RWPE1 (cell line): ENCODE results near the gene ETV7.
A peak's percentile ranks its signal among the peaks of the same experiment; 100 is the strongest.
"Not testable (repeated sequence)": the region's sequence is repeated elsewhere in the genome, so short reads cannot be mapped to it uniquely, and the experiment has no call there.

ENCODE experiments used
- CTCF ChIA-PET: fragments of 350-600 bp; sonication (Branson Sonifier 250); formaldehyde crosslinking; extraction: SDS; loops from one replicate; lab custom pipeline; 2021; lab: Yijun Ruan, JAX
- POLR2A ChIA-PET: fragments of 400-600 bp; formaldehyde crosslinking; extraction: SDS; loops from one replicate; lab custom pipeline; 2020; ENCODE audit warnings: antibody characterized with exemption; ENCODE audit not compliant: low non-redundant PET; lab: Yijun Ruan, JAX
- DNase-seq: peaks from one replicate; pipeline ENCODE4 v3.0.0; 2012; ENCODE audit warnings: low spot score
- H3K27ac ChIP-seq: fragments of 450-650 bp; 2 replicates; pipeline ENCODE4 v1.5.1; 2017
- TF ChIP-seq, protein P1 (sequence below): fragments of 450-650 bp; conservative IDR thresholded peaks from 2 replicates; pipeline ENCODE4 v1.5.1; 2017; ENCODE audit warnings: low read depth, mild to moderate bottlenecking

Gene ETV7

GRCh38 chr6:36346486-36347273 lies 40.8 kb downstream of the ETV7 start:
- DNase-seq, result no peak
- no peak overlapping the region for H3K27ac ChIP-seq
- ChIA-PET CTCF (interaction anchor here (0.7 kb wide), 1 partner anchor 53 kb away, joined by 5 read pairs; no protein-coding TSS in a partner anchor), POLR2A (no interaction called here)
- TF ChIP-seq, protein P1, sequence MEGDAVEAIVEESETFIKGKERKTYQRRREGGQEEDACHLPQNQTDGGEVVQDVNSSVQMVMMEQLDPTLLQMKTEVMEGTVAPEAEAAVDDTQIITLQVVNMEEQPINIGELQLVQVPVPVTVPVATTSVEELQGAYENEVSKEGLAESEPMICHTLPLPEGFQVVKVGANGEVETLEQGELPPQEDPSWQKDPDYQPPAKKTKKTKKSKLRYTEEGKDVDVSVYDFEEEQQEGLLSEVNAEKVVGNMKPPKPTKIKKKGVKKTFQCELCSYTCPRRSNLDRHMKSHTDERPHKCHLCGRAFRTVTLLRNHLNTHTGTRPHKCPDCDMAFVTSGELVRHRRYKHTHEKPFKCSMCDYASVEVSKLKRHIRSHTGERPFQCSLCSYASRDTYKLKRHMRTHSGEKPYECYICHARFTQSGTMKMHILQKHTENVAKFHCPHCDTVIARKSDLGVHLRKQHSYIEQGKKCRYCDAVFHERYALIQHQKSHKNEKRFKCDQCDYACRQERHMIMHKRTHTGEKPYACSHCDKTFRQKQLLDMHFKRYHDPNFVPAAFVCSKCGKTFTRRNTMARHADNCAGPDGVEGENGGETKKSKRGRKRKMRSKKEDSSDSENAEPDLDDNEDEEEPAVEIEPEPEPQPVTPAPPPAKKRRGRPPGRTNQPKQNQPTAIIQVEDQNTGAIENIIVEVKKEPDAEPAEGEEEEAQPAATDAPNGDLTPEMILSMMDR, result no peak

- ChIA-PET POLR2A (no interaction called here), CTCF (interaction anchor here (0.7 kb wide), 1 partner anchor 52 kb away, joined by 5 read pairs; no protein-coding TSS in a partner anchor)
- no peak for DNase-seq
- H3K27ac ChIP-seq, result no peak overlapping the region
- TF ChIP-seq, protein P1, result no peak
Measured at GRCh38 chr6:36345681-36346466, 41.6 kb downstream of the ETV7 start.

GRCh38 chr6:36343109-36343680 lies 44.3 kb downstream of the ETV7 start:
- TF ChIP-seq, protein P1, result no peak
- CTCF ChIA-PET, result no interaction called here
- no peak overlapping the region for H3K27ac ChIP-seq
- POLR2A ChIA-PET, result no interaction called here
- DNase-seq, result no peak

DNA sequence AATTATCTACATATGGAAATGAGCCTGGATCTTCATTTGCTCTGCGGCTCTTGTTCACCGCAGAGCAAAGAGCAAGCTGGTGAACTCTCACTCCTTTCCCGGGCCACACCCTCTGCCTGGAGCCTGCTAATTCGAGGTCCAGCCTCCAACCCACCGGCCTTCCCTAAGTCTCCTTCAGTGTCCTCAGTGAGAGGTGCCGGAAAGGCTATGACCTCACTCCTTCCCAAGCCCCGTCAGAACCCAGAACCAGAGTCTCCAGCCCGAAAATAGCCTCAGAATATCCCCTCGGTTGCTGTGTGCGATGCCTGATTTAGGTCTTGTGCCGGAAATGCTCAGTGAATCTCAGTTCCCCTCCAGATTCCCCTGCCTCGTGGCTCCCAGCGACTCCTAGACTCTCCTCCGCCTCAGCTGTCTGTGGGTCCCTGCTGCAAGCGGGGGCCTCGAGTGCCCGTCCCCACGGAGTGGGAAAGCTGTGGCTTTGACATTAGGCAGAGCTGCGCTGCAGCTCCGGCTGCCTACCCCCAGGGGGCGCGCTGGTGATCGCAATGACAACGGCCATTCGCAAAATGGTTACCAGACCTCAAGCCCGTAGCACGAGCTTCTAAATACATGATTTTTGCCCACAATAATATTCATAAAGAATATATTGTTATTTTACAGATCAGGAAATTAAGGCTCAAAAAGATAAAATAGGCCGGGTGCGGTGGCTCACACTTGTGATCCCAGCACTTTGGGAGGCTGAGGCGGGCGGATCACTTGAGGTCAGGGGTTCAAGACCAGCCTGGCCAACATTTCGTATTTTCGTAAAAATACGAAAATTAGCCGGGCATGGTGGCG lies 46.6 kb downstream of the ETV7 start:
- ChIA-PET POLR2A (no interaction called here), CTCF (interaction anchor here (0.5 to 1.2 kb wide), 24 partner anchors 11 to 1472 kb away, joined by 3 to 6 read pairs (median 4); no protein-coding TSS in a partner anchor)
- H3K27ac ChIP-seq, result no peak overlapping the region
- DNase-seq, result peak; percentile 66
- TF ChIP-seq, protein P1, result peak; percentile 94

- TF ChIP-seq, protein P1, result no peak
- no peak for DNase-seq
- no peak overlapping the region for H3K27ac ChIP-seq
- ChIA-PET CTCF (interaction anchor here (0.6 to 1.1 kb wide), 6 partner anchors 18 to 1471 kb away, joined by 3 to 6 read pairs (median 3); no protein-coding TSS in a partner anchor), POLR2A (no interaction called here)
Measured at GRCh38 chr6:36340306-36340617, 47.2 kb downstream of the ETV7 start.

DNA sequence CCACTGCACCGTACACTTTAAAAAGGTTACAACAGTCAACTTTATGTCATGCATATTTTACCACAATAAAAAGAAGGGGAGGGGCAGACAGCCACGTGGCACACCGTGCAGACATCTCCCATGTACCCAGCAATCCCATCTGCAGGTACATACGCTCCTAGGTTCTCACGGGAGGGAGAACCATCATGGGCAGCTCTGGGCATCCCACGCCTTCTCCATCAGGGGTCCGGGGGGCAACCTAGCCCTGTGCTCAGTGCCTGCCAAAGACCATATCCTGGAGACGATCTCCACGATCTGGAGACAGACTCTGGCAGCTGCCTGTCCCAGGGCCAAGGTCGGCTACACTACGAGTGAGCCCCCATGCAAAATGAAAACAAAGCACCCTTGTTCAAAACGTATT lies 48.3 kb downstream of the ETV7 start:
- CTCF ChIA-PET, result no interaction called here
- POLR2A ChIA-PET, result no interaction called here
- no peak overlapping the region for H3K27ac ChIP-seq
- TF ChIP-seq, protein P1, result no peak
- no peak for DNase-seq

GRCh38 chr6:36338223-36338622 lies 49.2 kb downstream of the ETV7 start:
- DNase-seq, H3K27ac ChIP-seq, POLR2A ChIA-PET, CTCF ChIA-PET: not testable (repeated sequence)
